Mesangial cell (primary cell): ENCODE data around the gene OOEP. TPM values are rescaled to one million over a fixed set of nuclear protein-coding genes. Genes with fewer than 3 reads are reported as not detected.

Source experiments
- total RNA-seq: library from RNA; depleted of rRNA; stranded (reverse); fragments of >200 nt; gene quantifications from 2 replicates; pipeline ENCODE4 v1.2.3, GENCODE V29; 2015

OOEP gene
- not detected in 2 replicates for total RNA-seq

DNA sequence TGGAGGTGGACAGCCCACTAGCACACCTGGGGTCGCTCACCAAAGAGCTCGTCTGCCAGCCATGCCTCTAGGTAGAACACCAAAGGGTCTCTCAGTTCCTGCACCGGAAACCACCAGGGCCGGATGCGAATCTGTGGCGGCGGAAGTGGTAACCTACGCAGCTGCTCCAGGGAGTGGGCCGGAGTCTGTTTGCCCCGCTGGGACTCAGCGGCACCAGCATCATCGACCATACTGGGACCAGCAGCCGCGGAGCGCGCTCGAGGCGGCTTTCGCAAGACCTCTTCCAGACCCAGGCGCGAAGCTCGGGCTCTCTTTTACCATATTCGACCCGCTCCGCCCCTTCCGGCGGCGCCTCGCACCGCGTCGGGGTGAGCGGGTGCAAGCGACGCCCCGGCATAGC lies at the start of gene OOEP:
Gene OOEP (minus strand): TSS at position 335 of the 400 bp plus-strand sequence. CDS start 105 bp downstream, at position 230.

DNA sequence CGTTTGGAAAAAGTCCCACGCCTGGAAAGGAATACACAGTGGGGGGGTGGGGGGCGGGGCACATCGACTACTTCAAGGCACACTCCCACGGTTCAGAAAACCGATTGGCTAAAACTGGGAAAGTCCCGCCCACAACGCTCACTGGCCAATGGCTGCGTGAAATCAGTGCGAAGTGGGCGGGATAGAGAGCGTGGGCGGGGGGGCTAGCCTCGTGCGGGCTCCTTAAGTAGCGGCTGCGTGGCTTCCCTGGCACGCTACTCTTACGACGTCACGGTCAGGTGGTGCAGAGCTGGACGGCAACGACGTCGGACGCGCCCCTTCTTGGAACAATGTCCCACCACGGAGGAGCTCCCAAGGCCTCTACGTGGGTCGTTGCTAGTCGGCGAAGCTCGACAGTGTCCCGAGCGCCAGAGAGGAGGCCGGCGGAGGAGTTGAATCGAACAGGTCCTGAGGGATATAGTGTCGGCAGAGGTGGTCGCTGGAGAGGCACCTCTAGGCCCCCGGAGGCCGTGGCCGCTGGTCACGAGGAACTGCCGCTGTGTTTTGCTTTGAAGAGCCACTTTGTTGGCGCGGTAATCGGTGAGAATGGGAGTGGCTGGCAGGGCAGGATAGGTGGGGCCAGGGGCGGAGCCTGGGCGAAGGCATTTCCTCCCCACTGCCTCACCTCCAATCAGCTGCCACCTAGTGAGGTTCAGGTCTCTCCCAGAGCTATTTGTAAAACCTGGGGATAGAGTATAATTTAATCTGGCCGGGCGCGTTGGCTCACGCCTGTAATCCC lies 25.1 kb upstream of the OOEP start, which contains the start of gene DDX43:
Gene DDX43 (plus strand): TSS at position 252 of the 778 bp plus-strand sequence. CDS start 78 bp downstream, at position 330.

GRCh38 chr6:73362358-73362757 lies 7.3 kb downstream of the OOEP start, which contains the start of gene KHDC3L:
Gene KHDC3L, plus strand, starts transcription at chr6:73362658. Its CDS starts 72 bp downstream, at chr6:73362730.

GRCh38 chr6:73353636-73354593 lies 15.8 kb downstream of the OOEP start, which contains the start of gene DPPA5:
Gene DPPA5, minus strand, starts transcription at chr6:73354276. Its CDS starts 51 bp downstream, at chr6:73354225.

Other genes with a start within 250 kb of the OOEP start
- gene KHDC1L, start 144.4 kb downstream of the OOEP start, total RNA-seq: 0.33 TPM in 1 of 2 replicates, not detected in the other
- 4.2 and 6.2 TPM in 2 replicates for gene KHDC1, start 106.7 kb downstream of the OOEP start, total RNA-seq
- not detected in 2 replicates for gene DPPA5, start 15.6 kb downstream of the OOEP start, total RNA-seq
- not detected in 2 replicates for gene KHDC3L, start 7.2 kb downstream of the OOEP start, total RNA-seq
- gene DDX43, start 24.9 kb upstream of the OOEP start, total RNA-seq: 0.16 and 0.51 TPM in 2 replicates
- gene CGAS, start 82.4 kb upstream of the OOEP start, total RNA-seq: 2.2 and 5.4 TPM in 2 replicates
- 11.9 and 19.2 TPM in 2 replicates for gene MTO1, start 91.8 kb upstream of the OOEP start, total RNA-seq
- gene EEF1A1, start 151.1 kb upstream of the OOEP start, total RNA-seq: 7,203 and 9,372 TPM in 2 replicates